Lower leg skin (tissue), 4 donors: ENCODE data around the gene USP34. TPM values are rescaled to one million over a fixed set of nuclear protein-coding genes. Genes with fewer than 3 reads are reported as not detected.

Source experiments
- DNase-seq, 2 donors: peaks; one replicate each; pipeline ENCODE4 v3.0.0-alpha.2; 2019; ENCODE audit warnings: low spot score in 2 of 2
- H3K4me3 ChIP-seq: fragments of 200-600 bp; sonication (generic); 2 replicates; pipeline ENCODE4 v1.5.1; 2017; ENCODE audit warnings: mild to moderate bottlenecking, low read depth; ENCODE audit not compliant: poor library complexity, severe bottlenecking
- CTCF ChIP-seq, 3 donors: fragments of 450-650 bp; IDR thresholded peaks; one replicate each; pipeline ENCODE4 v1.5.1; 2016; ENCODE audit warnings: antibody characterized with exemption in 3 of 3, mild to moderate bottlenecking in 3 of 3, moderate library complexity in 2 of 3
- POLR2A ChIP-seq, 2 donors: fragments of 450-650 bp; IDR thresholded peaks; one replicate each; pipeline ENCODE4 v1.6.1; 2016 to 2017; ENCODE audit warnings: antibody characterized with exemption in 2 of 2, mild to moderate bottlenecking in 1 of 2, moderate library complexity in 1 of 2
- WGBS, 2 donors: methylation state at CpG; one replicate each; pipeline ENCODE4 v1.1.5; 2018; 5-methylcytosine and 5-hydroxymethylcytosine counted together
- intact Hi-C: fragments of 100-400 bp; cut with DNase I; formaldehyde crosslinking; loops from one replicate; pipeline ENCODE4 v1.15.0; 2023; ENCODE audit warnings: low total_unique reads
- total RNA-seq, 4 donors: library from RNA; depleted of rRNA; stranded (reverse); fragments of >200 nt; gene quantifications; one replicate each; pipeline ENCODE4 v1.1.0, GENCODE V29; 2016

USP34 gene
- total RNA-seq, 4 donors from 2014 or later: 84.3 to 181 (median 98.1) TPM

GRCh38 chr2:61416871-61417645, 53.8 kb downstream of the USP34 start:
- WGBS, 2 donors: 97 to 98% methylated on average over 9 of the region's 9 CpGs
- TF ChIP-seq POLR2A (IDR thresholded peaks at IDR 0.05) (no peak), CTCF (IDR thresholded peaks at IDR 0.05) (no peak)
- intact Hi-C loops: no loop called here
- H3K4me3 ChIP-seq: no peak overlapping the region
- DNase-seq: peak in 1 of 2 donors; percentile 66

GRCh38 chr2:61415265-61415664, 55.6 kb downstream of the USP34 start:
- intact Hi-C loops: no loop called here
- DNase-seq: no peak
- WGBS, 2 donors: 90 to 96% methylated on average over 1 of the region's 1 CpG
- H3K4me3 ChIP-seq: no peak overlapping the region
- TF ChIP-seq POLR2A (IDR thresholded peaks at IDR 0.05): no peak
- TF ChIP-seq CTCF (IDR thresholded peaks at IDR 0.05): no peak

DNA sequence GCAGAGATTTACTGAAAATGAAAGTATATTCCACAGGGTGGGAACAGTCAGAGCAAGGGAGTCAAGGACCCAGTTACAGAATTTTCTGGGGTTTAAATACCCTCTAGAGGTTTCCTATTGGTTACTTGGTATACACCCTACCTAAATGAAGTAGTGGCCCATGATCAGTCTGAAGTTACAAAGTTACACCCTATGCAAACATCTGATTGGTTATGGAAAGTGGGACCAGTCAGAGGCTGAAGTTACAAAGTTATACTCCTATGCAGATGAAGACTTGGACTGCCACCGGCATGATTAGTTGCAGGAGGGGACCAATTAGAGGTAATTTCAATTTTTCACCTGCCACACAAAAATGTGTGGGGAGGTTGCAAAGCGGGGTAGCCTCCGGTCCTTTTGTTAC, 56.2 kb downstream of the USP34 start:
- no peak overlapping the region for H3K4me3 ChIP-seq
- whole genome bisulfite sequencing, 2 donors: 80 to 86% methylated on average over 3 of the region's 3 CpGs
- no peak for DNase-seq
- intact Hi-C loops: no loop called here
- TF ChIP-seq CTCF (IDR thresholded peaks at IDR 0.05): no peak
- TF ChIP-seq POLR2A (IDR thresholded peaks at IDR 0.05): no peak

DNA sequence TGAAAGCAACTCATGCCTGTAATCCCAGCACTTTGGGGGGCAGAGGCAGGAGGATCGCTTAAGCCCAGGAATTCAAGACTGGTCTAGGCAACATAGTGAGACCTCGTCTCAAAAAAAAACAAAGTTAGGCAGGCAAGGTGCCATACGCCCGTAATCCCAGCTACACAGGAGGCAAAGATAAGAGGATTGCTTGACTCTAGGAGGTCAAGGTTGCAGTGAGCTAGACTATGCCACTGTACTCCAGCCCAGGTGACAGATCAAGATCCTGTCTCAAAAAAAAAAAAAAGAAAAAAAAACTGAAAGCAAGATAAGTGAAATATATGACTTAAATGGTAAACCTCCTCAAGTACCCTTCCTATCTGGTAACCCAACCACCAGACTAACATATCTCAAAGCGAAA, 59.8 kb downstream of the USP34 start:
- no peak overlapping the region for H3K4me3 ChIP-seq

GRCh38 chr2:61410185-61410584, 60.7 kb downstream of the USP34 start:
- WGBS, 2 donors: 95 to 98% methylated on average over 3 of the region's 3 CpGs
- TF ChIP-seq POLR2A (IDR thresholded peaks at IDR 0.05) (no peak), CTCF (IDR thresholded peaks at IDR 0.05) (no peak)
- peak in 1 of 2 donors; percentile 39 for DNase-seq
- intact Hi-C loops: no loop called here
- no peak overlapping the region for H3K4me3 ChIP-seq

More for the DNA sequence above, 59.8 kb downstream of the USP34 start:
- DNase-seq: no peak
- no peak for TF ChIP-seq CTCF (IDR thresholded peaks at IDR 0.05)
- no peak for TF ChIP-seq POLR2A (IDR thresholded peaks at IDR 0.05)
- WGBS, 2 donors: 83 to 93% methylated on average over 5 of the region's 5 CpGs
- intact Hi-C loops: no loop called here

DNA sequence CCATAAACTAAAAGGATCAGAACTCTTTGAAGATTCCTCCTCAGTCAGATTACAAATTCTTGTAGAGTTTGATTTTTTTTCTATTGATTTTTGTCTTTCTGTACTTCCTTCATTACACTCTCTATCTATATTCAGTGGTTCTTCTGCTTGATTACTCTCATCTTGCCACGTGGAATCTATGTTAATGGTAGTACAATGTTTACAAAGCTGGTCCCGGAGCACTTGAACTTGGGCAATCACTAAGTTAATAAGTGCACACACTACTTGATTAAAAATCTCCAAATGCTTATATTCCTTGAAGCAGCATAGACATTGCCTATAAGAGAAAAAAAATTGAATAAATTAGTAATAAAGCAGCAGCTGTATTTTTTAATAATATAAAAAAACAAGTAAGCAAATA, 65.1 kb downstream of the USP34 start:
- intact Hi-C loops: no loop called here
- no peak for TF ChIP-seq POLR2A (IDR thresholded peaks at IDR 0.05)
- TF ChIP-seq CTCF (IDR thresholded peaks at IDR 0.05): no peak
- WGBS, 2 donors: 79 to 83% methylated on average over 2 of the region's 2 CpGs

More for the DNA sequence above, 65.1 kb downstream of the USP34 start:
- no peak overlapping the region for H3K4me3 ChIP-seq
- DNase-seq: no peak
